HG02642 (cell line): Measurements from ENCODE around the gene GRM5.
A peak's percentile ranks its signal among the peaks of the same experiment; 100 is the strongest.

Experiments used
- ATAC-seq: cut with Tn5 transposase; IDR thresholded peaks from one replicate; pipeline ENCODE4 v1.9.1; 2021; ENCODE audit warnings: mild to moderate bottlenecking; ENCODE audit not compliant: unreplicated experiment, poor library complexity

The GRM5 gene

DNA sequence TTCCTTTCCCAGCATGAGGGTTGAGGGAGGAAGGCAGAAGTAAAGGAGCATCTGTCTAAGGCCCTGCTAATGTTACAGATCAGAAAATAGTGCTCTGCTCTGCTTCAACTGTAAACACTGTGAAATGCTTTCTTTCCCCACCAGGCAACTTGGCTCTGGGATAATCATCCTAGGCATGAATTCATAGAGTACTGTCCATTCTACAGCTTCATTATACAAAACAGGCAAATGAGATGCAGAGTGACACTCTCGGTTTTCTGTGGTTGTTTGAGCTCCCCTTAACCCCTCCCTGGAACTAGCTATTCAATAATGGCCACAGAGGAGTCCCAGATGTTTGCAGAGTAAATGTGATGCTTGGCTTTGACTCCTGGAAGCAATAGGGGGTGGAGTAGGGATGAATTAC, 544.0 kb downstream of the GRM5 start:
- ATAC-seq, result no peak

DNA sequence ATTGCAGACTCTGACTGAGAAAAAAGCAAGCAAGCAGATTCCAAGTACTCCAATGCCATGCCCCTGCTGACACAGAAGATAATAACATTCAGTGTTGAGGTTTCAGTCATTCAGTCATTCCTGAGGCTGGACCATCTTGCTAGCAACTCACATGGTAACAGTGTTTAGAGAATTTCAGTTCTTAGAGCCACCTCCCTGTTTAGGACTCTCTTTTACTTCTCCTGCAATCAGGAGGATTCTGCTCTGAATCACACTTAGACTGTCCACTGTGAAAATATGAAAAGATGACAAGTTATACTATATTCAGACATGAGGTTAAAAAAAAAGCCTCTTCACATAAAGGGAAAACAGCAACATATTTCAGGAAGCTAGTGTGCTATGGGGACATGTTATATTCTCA, 544.4 kb downstream of the GRM5 start:
- no peak for ATAC-seq

DNA sequence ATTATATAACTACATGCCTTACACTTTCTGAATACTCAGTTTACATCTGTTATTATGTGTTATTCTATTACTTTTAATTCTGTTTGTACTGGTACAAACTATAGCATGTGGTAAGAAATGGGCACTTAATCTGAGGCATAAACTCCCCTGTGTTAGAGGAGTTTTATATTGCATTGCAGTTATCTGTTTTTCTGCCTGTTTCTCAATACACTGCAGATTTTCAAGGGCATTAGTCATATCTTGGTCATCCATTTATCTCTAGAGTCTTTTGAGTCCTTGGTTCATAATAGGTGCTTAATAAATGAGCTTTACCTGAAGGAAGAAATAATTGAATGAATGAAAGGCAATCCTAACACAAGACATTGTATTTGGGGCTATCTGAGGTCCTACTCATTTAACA, 545.4 kb downstream of the GRM5 start:
- ATAC-seq, result no peak

DNA sequence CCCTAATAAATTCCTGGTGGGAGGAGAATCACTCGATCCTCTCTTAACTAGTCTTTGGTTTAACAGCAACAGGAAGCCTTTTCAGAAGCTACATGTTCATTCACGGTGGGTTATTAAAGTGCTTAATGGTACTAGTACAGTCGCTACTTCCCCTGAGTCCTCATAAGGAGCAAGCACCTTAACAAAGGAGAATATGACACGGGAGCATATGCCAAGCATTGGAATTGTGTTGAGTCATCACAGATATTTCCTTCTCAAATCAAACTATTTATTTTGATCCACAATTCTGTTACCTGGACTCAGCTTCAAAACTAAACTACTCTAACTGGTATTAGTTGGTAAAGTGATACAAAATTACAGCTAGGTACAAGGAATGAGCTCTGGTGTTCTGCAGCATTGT, 550.8 kb downstream of the GRM5 start:
- no peak for ATAC-seq

DNA sequence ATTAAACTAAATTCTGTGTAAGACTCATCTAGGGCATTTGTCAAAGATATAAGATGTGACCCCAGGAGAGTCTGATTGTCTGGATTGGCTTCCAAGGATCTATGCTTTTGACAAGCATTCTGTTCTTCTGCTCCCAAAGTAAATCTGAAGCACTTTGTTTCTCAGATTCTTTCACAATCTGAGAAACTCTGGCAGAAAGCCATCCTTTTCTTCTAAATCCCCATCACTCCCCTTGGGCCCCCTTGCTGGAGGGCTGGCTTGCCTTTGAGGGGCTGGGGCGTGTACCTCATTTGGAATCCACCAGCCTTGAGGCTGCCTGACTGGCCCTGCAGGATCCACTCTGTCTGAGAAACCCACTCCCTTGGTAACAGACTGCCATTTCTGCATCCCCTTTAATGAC, 554.8 kb downstream of the GRM5 start:
- no peak for ATAC-seq

DNA sequence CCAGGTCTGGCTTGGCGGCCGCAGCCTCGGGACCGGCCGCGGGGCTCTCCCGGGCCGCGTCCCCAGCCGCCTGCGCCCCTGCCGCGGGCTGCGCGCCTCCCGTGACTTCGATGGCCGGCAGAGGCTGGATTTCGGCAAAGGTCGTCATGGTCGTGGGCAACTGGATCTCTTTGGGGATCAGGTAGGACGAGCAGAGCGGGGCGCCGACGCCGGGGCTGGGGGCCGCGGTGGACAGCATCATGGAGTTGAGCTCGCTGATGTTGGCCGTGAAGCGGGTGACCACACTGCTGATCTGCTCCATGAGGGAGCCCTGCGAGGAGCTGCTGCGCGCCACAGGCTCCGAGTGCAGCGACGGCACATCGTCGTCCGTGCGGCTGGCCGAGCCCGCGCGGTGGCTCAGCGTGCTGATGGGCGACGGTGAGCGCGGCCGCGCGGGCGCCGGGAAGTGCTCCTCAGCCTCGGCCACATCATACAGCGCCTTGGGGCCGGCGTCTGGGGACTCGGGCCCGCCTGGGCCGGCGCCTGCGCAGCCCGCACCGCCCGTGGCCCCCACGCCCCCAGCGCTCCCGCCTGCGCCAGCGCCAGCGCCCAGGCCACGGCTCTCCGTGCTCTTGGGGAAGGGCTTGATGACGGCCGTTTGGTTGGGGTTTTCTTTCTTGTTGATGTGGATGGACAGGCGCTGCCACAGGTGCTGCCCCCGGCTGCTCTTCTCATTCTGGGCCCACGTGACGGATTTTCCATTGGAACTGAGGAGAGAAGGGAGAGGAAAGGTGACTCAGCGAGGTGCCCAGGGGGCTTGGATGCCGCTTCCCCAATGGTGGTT, 556.8 kb downstream of the GRM5 start:
- ATAC-seq, result peak; percentile 41

DNA sequence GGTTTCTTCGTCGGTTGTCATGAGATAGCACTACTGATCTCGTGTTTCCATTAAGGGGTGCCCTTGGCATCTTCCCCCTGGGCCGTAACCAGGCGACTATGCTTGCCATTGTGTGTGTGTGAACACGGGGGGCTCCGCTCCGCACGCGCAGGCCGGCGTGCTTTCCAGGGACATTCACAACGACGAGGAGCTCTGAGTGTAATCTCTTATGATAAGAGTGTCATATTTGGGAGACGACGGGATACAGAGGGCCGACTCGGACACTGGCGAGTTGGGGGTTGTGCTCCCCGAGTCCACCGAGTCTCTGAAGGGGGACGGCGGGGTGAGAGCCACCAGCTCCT, 557.4 kb downstream of the GRM5 start:
- ATAC-seq, result no peak

DNA sequence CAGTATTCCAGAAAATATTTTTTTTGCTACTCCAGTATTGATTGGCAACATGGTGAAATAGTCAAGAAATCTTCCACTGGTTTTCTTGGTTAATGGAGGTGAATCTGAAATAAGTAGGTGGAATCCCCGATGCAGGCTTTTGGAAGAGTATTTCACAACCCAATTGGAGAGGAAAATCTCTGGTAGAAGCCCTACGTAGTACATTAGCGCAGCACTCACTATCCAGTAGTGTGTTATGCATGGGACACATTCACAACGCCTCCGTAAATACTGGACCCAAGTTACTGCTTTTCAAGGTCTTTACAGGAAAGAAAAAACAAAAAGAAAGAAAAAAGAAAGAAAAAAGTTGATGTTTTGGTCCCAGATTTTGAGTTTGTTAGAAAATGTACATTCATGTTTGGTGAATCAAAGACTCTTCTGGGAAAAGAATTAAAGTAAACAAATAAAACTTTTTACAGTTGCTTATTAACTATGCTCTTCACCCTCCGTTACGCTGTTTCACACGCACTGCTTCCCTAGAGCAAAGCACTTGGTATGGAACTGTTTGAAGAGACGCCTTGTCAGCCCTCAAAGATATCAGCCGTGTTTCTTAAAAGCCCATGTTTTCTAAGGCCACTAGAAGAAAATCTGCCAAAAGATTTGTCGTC, 557.9 kb downstream of the GRM5 start:
- no peak for ATAC-seq

DNA sequence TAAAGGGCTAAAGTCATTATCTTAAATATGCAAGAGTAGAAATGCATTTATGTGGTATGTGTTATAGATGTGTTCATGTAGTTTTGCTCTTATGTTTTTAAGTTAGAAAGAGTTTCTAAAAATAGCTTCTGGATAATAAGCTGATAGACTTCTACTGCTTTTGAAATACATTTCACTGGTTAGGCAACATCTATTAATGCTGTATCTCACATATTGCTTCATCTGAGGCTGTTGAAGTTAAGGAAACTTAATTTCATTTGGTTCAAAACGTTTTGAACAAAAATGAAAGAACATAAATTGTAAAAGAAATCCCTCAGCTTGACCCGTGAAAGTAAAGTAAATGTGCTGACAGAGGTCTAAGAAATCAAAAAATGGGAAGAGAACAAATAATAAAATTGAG, 564.2 kb downstream of the GRM5 start:
- no peak for ATAC-seq

DNA sequence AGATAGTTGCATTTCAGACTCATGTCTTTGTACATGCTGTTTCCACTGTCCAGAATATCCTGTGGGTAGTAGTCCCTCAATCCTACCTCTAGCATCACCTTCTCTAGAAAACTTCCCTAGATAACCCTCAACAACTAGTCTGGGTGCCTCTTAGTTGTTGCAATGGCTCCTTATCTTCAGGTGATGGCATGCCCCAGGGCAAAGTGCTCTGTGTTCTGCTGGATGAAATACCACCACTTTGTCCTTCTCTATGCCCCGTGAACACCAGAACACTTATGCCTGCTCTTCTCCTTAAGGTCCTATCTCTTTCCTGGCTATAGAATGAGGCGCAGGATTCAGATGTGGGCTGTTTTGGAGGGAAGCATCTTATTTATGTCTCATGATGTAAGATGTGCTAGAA, 569.9 kb downstream of the GRM5 start:
- ATAC-seq, result no peak

DNA sequence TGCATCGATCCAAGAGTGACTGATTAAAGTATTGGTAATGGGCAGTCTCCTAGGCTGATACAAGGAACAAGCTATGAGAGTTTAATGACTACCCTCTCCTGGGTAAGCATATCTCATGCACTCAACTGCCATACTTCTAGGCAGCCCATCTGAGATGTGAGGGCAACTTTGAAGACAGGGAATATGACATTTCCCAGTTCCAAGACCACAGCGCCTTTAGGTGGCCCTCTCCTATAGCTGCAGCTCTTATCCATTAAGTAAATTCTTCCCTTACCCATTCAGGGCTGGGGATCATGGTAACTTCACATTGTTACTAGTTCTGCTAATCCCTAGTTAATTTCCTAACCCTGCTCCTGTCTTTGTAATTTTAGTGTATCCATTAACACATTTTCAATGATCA, 570.9 kb downstream of the GRM5 start:
- ATAC-seq, result no peak

DNA sequence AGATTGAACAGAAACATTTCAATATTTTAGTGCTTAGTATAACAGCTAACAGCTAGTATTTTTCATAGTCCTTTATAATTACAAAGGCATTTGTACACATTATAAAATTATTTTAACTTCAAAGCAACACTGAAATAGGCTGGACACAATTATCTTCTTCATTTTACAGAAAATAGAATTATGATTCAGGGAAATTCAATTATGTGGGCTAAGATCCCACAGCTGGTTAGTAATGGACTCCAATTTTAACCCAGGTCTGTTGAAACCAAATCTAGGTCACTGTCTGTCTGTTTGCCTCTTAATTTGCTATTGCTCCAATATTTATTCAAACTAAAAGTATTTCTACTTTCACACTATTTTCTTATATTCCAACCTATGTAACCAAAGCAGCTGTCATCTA, 574.1 kb downstream of the GRM5 start:
- no peak for ATAC-seq

DNA sequence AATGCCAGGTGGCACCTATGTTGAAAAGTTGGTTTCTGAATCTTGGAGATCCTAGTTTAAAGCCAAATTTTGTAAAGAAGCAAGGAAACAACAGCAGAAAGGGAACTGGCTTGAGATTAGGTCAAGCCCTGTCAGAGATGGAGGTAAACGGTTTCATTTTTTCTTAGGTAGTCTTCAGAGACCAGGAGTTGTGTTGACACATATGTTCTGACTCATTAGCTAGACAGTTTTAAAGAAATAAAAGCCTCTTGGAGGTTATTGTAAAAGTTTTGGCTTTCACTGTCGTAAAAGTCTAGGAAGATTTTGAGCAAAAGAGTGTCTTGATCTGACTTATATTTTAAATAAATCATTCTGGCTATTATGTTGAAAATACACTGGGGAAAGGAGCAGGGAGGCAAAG, 576.8 kb downstream of the GRM5 start:
- ATAC-seq, result no peak

DNA sequence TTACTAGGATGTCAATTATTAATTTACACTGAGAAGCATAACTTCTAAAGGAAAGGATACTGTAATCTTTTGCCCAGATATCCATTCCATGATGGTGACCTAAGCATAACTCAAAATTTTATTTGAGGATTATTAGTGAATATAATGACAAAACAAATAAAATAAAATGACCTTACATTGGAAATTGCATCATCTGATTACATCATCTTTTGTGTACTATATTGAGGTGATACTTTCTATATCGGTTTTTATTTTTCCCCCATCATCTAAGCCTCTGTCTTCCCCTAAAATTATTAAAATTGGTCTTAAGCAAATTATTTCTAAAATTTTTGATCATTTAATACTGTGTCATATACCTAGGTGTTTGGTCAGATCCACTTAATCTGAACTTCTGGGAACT, 578.1 kb downstream of the GRM5 start:
- no peak for ATAC-seq

DNA sequence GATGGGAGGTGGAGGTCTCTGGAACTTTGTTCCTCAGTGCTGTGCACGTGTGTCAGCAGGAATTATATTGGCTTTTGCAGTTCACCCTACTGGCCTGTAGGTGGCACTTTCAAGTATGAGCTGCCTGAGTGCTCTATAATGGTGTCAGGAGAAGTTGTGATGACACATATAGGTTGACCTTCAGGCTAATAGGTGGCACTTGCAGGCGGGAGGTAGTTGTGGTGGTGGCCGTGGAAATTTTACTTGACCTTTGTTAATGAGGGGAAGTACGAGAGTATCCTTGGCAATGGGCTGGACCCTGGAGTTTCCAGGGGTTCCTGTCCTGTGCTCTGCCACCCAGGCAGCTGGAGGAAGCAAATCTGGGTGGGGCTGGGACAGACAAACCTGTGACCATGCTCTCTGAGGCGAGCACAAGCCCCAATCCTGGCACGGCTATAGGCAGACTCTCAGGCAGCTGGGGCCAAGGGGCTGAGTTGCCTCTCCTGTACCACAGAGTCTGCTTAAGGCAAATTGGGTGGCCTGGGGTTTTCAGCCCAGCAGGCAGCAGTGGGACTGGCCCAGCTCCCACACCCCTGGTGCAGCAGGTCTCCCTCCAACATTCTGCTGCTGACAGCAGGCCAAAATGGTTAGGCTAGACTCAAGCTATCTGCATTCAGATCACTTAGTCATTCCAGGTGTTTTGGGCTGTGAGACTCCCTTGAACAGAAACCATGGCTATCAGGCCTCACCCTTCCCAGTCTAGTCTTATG, 580.7 kb downstream of the GRM5 start:
- ATAC-seq, result peak; percentile 86

DNA sequence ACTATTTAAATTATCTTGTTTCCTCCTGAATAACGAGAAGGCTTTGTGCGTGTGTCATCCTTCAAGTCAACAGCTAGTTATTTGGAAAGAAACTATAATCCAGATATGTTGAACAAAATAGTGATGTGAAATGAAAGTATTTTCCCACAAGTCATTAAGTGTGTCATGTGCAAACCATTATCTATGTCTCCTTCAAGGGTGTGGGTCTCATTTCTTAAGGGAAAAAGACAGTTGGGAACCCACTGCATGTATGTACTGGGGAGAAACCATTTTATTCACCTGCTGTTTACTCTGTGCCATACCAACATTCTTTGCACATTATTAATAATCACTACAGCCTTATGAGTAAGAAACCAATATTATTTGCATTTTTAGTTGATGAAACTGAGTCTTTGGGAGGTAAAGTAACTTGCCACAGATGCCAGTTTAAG, 582.9 kb downstream of the GRM5 start:
- ATAC-seq, result no peak

DNA sequence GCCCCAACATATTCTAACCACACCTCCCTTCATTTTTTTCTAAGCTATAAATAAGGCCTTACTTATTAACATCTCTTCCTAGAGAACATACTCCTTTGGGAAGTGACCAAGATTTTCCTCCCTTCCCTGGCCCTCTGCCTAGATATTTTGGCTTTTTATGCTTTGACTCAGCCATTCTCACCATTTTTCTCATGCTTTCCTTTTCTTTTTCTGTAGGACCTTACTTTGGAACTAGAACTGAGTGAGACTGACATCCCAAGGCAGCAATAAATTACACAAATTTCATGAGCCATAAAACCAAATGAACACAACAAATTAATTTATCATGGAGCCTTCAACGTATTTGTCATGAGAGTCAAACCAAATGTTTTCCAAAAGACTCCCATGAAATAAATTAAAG, 585.6 kb downstream of the GRM5 start:
- no peak for ATAC-seq

DNA sequence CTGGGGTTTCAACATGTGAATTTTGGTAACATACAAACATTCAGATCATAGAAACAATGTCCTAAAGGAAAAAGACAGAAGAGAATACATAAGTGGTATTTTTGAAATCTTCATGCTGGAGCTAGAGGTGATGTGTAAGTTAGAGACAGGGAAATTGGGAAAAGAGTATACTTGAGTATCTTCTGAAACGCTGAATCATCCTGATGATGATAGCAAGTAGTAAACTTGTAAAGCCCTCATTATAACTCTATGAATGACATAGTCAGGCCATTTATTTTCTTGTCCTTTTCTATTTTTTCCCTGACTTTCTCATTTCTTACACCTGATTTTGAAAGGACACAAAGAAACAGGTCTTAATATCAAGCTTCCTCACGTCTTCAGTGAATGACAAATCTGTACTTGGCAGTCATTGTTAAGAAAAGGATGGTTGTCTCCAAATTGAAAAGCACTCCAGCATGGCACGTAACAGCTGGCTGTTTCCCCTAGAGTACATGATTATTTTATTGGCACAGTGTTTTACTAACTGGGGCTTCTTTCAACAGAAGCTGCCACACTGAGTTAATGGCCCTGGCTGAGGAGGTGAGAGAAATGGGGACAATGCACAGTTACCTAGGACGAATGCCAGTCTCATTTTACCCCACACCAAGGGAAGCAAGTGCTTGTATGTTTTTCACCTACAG, 587.5 kb downstream of the GRM5 start:
- no peak for ATAC-seq

DNA sequence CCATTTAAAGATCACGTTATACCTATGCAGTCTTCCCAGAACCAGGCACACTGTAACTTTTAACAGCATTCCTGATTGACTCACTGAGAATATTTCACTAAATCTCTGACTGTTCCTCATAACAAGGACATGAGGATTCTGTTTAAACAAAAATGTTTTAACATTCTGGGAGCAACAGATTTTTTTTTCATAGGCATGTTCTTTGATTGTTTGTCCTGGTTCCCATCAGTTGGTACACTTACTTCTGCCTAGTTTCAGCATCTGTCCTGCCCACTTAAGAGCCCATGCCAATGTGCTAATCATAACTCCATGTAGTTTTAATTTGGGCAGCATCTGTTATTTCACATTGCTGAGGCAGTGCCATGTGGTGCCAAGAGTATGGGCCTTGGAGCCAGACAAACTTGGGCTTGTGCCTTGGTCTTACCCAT, 589.8 kb downstream of the GRM5 start:
- no peak for ATAC-seq

DNA sequence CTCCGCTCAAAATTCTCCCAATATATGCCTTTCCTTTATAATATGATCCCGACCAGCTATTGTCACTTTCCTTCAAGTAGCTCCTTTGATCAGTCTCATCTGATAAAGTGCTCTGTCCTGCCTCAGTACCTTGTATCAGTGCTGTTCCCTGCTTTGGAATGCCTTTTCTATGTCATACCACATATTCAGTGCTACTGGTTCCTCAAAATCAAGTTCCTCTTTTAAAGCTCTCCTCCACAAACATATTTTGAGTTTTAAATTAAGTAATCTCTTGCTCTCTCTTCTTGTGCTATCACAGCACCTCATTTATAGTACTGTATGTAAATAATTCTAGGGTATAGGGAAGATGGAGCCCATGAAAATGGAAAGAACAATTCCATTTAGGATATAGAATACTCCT, 591.1 kb downstream of the GRM5 start:
- ATAC-seq, result no peak
